T-helper 1 cell (primary cell): ENCODE results near the gene GATA3.

Experiments used
- DNase-seq, 5 donors: peaks; one replicate each; pipeline ENCODE4 v3.0.0-alpha.2; 2012 to 2020

Gene GATA3

GRCh38 chr10:8103543-8103942 lies 49.1 kb downstream of the GATA3 start:
- DNase-seq: no peak

GRCh38 chr10:8104005-8104404 lies 49.5 kb downstream of the GATA3 start:
- no peak for DNase-seq

- no peak for DNase-seq
Measured at GRCh38 chr10:8104721-8105120, 50.2 kb downstream of the GATA3 start.

- no peak for DNase-seq
Measured at GRCh38 chr10:8105932-8106331, 51.4 kb downstream of the GATA3 start.

GRCh38 chr10:8112230-8112905 lies 57.9 kb downstream of the GATA3 start:
- DNase-seq: no peak

GRCh38 chr10:8112942-8113442 lies 58.5 kb downstream of the GATA3 start:
- no peak for DNase-seq

- DNase-seq: no peak
Measured at GRCh38 chr10:8113616-8114015, 59.1 kb downstream of the GATA3 start.

GRCh38 chr10:8114741-8115617 lies 60.5 kb downstream of the GATA3 start:
- no peak for DNase-seq

GRCh38 chr10:8115618-8115980 lies 61.1 kb downstream of the GATA3 start:
- no peak for DNase-seq

GRCh38 chr10:8116474-8116873 lies 62.0 kb downstream of the GATA3 start:
- no peak for DNase-seq

GRCh38 chr10:8116926-8117493 lies 62.5 kb downstream of the GATA3 start:
- DNase-seq: no peak

GRCh38 chr10:8121201-8121890 lies 66.9 kb downstream of the GATA3 start:
- DNase-seq: no peak

- no peak for DNase-seq
Measured at GRCh38 chr10:8122611-8123369, 68.3 kb downstream of the GATA3 start.

GRCh38 chr10:8124436-8124835 lies 69.9 kb downstream of the GATA3 start:
- no peak for DNase-seq
